Kidney (tissue), 14 donors: ENCODE data around the gene CCM2. TPM values are rescaled to one million over a fixed set of nuclear protein-coding genes. Genes with fewer than 3 reads are reported as not detected.
A peak's percentile ranks its signal among the peaks of the same experiment; 100 is the strongest.
"Not testable (repeated sequence)": the region's sequence is repeated elsewhere in the genome, so short reads cannot be mapped to it uniquely, and the experiment has no call there.

Experiments used
- DNase-seq, 5 donors: peaks; one replicate each; pipeline ENCODE4 v3.0.0-alpha.2; 2013 to 2020
- FAIRE-seq: peaks from 2 replicates; lab custom pipeline; 2012; peaks lifted over from hg19 to GRCh38; lab: Jason Lieb, UNC
- H3K27ac ChIP-seq, 2 donors: one replicate each; pipeline ENCODE4 v1.7.0; 2013; ENCODE audit warnings: low read depth in 2 of 2, low read length in 2 of 2, inconsistent platforms in 1 of 2
- H3K27me3 ChIP-seq: one replicate; pipeline ENCODE4 v1.7.1; 2013; ENCODE audit warnings: low read length, inconsistent platforms; ENCODE audit not compliant: control insufficient read depth, insufficient read depth
- H3K36me3 ChIP-seq, 3 donors: one replicate each; pipeline versions ENCODE4 v1.7.0 to v1.7.1; 2013; ENCODE audit warnings: low read length in 3 of 3, control low read depth in 1 of 3, inconsistent platforms in 1 of 3; ENCODE audit not compliant: insufficient read depth in 3 of 3, control insufficient read depth in 2 of 3
- H3K4me1 ChIP-seq, 3 donors: one replicate each; pipeline versions ENCODE4 v1.7.0 to v1.7.1; 2013; ENCODE audit warnings: low read length in 3 of 3, inconsistent platforms in 1 of 3, low read depth in 1 of 3; ENCODE audit not compliant: control insufficient read depth in 2 of 3, insufficient read depth in 2 of 3
- H3K4me3 ChIP-seq, 3 donors: one replicate each; pipeline versions ENCODE4 v1.7.0 to v1.8.1; 2013; ENCODE audit warnings: low read length in 3 of 3, control low read depth in 1 of 3, inconsistent platforms in 1 of 3
- H3K9ac ChIP-seq, 3 donors: one replicate each; pipeline versions ENCODE4 v1.7.0 to v1.7.1; 2013; ENCODE audit warnings: low read length in 3 of 3, control low read depth in 1 of 3, inconsistent platforms in 1 of 3
- H3K9me3 ChIP-seq, 3 donors: one replicate each; pipeline versions ENCODE4 v1.7.0 to v1.7.1; 2013; ENCODE audit warnings: low read length in 3 of 3, control low read depth in 1 of 3, inconsistent platforms in 1 of 3; ENCODE audit not compliant: control insufficient read depth in 2 of 3, insufficient read depth in 1 of 3
- CTCF ChIP-seq: IDR thresholded peaks from 3 replicates; pipeline ENCODE4 v1.5.1; 2012; ENCODE audit warnings: mild to moderate bottlenecking, moderate library complexity, borderline replicate concordance; ENCODE audit not compliant: insufficient read depth; ENCODE audit errors: extremely low read depth
- intact Hi-C: fragments of 100-400 bp; cut with DNase I; formaldehyde crosslinking; loops from one replicate; pipeline ENCODE4 v1.11.1; 2022
- polyA plus RNA-seq: library from polyadenylated mRNA; stranded (reverse); fragments of 350-450 nt; fragmentation: Illumina TruSeq; extraction: RNeasy Lipid Tissue Mini Kit (QIAGEN cat#74804); gene quantifications from one replicate; pipeline ENCODE4 v1.2.3, GENCODE V29; 2014; ENCODE audit warnings: low read depth, low replicate concordance; ENCODE audit not compliant: insufficient read depth
- total RNA-seq: library from RNA; stranded (reverse); fragmentation: NEBNext Ultra II Directional; extraction: Animal tissue kit (Norgen Biotek cat#: 25700); gene quantifications from one replicate; pipeline ENCODE4 v1.2.1, GENCODE V29; 2021
- donor health status: control.
- donor health status: control.
- donor health status: control.
- donor health status: control.
- donor health status: control.
- donor health status: DM: yes; HTN: yes; CAD: no.
- donor health status: Normal renal cell carcinoma (clear cell type).

CCM2 gene
- total and polyA plus RNA-seq, 2 donors from 2014 or later = 35.0 to 37.8 TPM

GRCh38 chr7:44988701-44989100 is 11.3 kb upstream of the CCM2 start:
- H3K36me3 ChIP-seq = peaks cover 1 to 10% (median 6%) of the 10 kb centered on the region in 3 donors
- no peak overlapping the region for H3K27ac ChIP-seq
- FAIRE-seq (no peak), DNase-seq (peak in 1 of 5 donors; percentile 16)
- intact Hi-C loops = no loop called here
- H3K4me1 ChIP-seq = peaks cover 0 to 10% (median 7%) of the 10 kb centered on the region in 3 donors
- no peak for TF ChIP-seq CTCF
- H3K9me3 ChIP-seq = no peaks in the 10 kb centered on the region
- no peak overlapping the region for H3K4me3 ChIP-seq
- H3K9ac ChIP-seq = no peak overlapping the region
- no peaks in the 10 kb centered on the region for H3K27me3 ChIP-seq

GRCh38 chr7:44989132-44989531 is 10.9 kb upstream of the CCM2 start:
- FAIRE-seq (no peak), DNase-seq (no peak)
- no peak for TF ChIP-seq CTCF
- no peak overlapping the region for H3K9ac ChIP-seq
- H3K9me3 ChIP-seq = no peaks in the 10 kb centered on the region
- no peak overlapping the region for H3K27ac ChIP-seq
- intact Hi-C loops = no loop called here
- H3K4me3 ChIP-seq = no peak overlapping the region
- peaks cover 0 to 6% (median 2%) of the 10 kb centered on the region in 3 donors for H3K36me3 ChIP-seq
- H3K4me1 ChIP-seq = peaks cover 0 to 10% (median 7%) of the 10 kb centered on the region in 3 donors
- H3K27me3 ChIP-seq = no peaks in the 10 kb centered on the region

- FAIRE-seq = no peak
- H3K9ac ChIP-seq = no peak overlapping the region
- H3K36me3 ChIP-seq = peaks cover 0 to under 1% (median 0%) of the 10 kb centered on the region in 3 donors
- intact Hi-C loops = no loop called here
- peak overlapping the region; percentile 13 to 23 for H3K27ac ChIP-seq
- H3K4me1 ChIP-seq = peaks cover 0 to 7% (median 4%) of the 10 kb centered on the region in 3 donors
- no peak for TF ChIP-seq CTCF
- no peaks in the 10 kb centered on the region for H3K9me3 ChIP-seq
- DNase-seq = peak in 1 of 5 donors; percentile 10
- no peak overlapping the region for H3K4me3 ChIP-seq
- H3K27me3 ChIP-seq = no peaks in the 10 kb centered on the region
These were observed 9.6 kb upstream of the CCM2 start for GRCh38 chr7:44990109-44991023.

GRCh38 chr7:44992004-44992795 is 7.8 kb upstream of the CCM2 start:
- intact Hi-C loops, FAIRE-seq, H3K27ac ChIP-seq, H3K4me3 ChIP-seq, H3K9me3 ChIP-seq, H3K27me3 ChIP-seq, H3K9ac ChIP-seq, H3K36me3 ChIP-seq, H3K4me1 ChIP-seq: not testable (repeated sequence)
- peak in 1 of 5 donors; percentile 14 for DNase-seq
